ENCODE data around the gene EIF1AX.
A peak's percentile ranks its signal among the peaks of the same experiment; 100 is the strongest.
"Not testable (repeated sequence)": the region's sequence is repeated elsewhere in the genome, so short reads cannot be mapped to it uniquely, and the experiment has no call there.

EIF1AX gene

DNA sequence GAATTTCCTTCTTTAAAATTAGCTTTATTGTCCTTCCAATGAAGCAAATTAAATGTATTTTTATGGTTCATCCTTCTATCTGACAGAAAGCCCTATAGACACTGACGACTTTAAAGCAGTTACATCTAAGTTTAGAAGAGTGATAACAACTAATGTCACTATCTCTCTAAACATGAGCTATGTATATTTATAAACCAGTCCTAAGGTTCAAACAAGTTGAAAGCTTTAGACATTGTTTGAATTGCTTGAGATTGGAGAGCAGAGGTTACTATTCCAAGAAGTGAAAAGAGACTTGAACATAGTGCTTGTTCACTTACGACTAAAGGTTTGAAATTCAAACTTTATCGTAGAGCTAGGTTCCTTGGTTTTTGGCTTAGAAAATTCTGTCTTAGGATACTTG lies 30.2 kb upstream of the EIF1AX start:
- TF ChIP-seq, protein P1, sequence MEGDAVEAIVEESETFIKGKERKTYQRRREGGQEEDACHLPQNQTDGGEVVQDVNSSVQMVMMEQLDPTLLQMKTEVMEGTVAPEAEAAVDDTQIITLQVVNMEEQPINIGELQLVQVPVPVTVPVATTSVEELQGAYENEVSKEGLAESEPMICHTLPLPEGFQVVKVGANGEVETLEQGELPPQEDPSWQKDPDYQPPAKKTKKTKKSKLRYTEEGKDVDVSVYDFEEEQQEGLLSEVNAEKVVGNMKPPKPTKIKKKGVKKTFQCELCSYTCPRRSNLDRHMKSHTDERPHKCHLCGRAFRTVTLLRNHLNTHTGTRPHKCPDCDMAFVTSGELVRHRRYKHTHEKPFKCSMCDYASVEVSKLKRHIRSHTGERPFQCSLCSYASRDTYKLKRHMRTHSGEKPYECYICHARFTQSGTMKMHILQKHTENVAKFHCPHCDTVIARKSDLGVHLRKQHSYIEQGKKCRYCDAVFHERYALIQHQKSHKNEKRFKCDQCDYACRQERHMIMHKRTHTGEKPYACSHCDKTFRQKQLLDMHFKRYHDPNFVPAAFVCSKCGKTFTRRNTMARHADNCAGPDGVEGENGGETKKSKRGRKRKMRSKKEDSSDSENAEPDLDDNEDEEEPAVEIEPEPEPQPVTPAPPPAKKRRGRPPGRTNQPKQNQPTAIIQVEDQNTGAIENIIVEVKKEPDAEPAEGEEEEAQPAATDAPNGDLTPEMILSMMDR (IDR thresholded peaks at IDR 0.05; ENCODE audit: low read depth, low read length): no peak
- H3K4me3 ChIP-seq (replicated peaks in 1 of 2; ENCODE audit: low read depth in 2 of 2, low read length in 2 of 2): no peak overlapping the region
- DNase-seq (ENCODE audit: low read depth in 2 of 2): no peak

DNA sequence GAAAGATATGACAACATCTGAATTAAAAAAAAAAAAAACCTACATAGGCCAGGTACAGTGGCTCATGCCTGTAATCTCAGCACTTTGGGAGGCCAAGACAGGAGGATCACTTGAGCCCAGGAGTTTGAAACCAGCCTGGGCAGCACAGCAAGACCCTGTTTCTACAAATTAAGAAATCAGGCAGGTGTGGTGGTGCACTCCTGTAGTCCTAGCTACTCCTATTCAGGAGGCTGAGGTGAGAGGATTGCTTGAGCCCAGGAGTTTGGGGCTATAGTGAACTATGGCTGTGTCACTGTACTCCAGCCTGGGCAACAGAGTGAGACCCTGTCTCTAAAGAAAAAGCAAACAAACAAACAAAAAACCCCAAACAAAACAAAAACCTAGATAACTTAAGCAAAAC lies 20.9 kb upstream of the EIF1AX start:
- DNase-seq (ENCODE audit: low read depth in 2 of 2); H3K4me3 ChIP-seq (replicated peaks in 1 of 2; ENCODE audit: low read depth in 2 of 2, low read length in 2 of 2): not testable (repeated sequence)

DNA sequence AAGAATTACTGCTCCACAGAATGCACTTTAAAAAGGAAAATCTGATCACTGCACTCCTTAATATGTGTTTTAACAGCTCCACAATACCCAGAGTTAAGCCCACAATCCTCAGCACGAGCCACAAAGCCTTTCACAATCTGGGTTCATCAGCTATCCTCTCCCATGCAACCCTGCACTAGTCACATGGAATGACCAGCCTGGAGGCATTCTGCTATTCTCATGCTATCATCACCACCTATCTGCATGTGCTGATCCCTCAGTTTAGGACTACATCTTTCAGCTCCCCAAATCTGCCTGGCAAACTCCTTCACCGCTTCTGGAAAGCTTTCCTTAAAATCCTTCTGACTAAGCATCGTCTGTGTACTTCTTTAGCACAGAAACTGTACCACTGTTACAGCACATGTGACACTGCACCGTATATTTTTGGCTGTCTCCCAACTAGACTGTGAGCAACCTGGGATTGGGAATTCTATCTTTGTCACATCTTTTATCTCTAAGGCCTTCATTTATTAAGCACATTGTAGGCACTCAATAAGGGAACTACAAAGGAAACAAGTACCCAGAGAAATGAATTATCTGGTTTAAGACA lies 18.3 kb upstream of the EIF1AX start:
- no peak overlapping the region for H3K4me3 ChIP-seq (replicated peaks in 1 of 2; ENCODE audit: low read depth in 2 of 2, low read length in 2 of 2)
- no peak for DNase-seq (ENCODE audit: low read depth in 2 of 2)
- TF ChIP-seq, protein P1 (IDR thresholded peaks at IDR 0.05; ENCODE audit: low read depth, low read length): no peak

DNA sequence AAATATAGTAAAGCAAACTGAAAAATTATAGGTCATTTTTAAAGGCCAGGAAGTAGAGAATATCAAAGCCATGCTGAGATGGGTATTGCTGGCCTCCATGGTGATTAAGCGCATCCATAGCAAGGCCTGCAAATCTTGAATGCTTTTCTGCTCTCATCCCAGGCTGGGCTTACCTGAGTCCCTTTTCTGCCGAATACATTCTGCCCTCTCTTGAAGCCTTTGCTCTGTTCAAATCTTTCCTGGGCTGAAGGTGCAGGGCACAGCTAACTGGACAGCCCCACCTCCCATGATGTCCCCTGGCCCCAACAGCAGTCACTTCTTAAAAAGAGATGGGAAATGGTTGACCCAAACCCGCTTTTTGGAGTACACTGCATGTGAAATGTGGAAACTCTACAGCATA lies 10.1 kb upstream of the EIF1AX start:
- H3K4me3 ChIP-seq (replicated peaks in 1 of 2; ENCODE audit: low read depth in 2 of 2, low read length in 2 of 2): no peak overlapping the region
- DNase-seq (ENCODE audit: low read depth in 2 of 2): no peak
- TF ChIP-seq, protein P1 (IDR thresholded peaks at IDR 0.05; ENCODE audit: low read depth, low read length): no peak

DNA sequence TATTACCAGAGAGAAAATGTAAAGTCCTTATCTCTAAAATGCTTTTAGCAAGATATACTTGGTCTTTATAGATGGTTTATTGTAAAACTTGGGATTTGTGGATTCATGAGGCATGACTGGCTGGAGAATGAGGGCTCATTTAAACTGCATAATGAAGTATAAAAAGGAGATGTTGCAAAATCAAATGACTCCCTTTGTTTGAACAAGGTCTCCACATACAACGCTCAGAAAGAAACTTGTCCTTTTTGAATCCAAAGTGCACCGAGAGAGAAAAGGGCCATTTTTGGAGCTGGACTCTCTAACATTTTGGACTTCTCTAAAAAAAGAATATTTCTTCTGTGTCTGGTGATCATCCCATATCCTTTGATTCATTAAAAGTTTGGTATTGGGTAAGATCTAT lies 7.7 kb upstream of the EIF1AX start:
- no peak for DNase-seq (ENCODE audit: low read depth in 2 of 2)
- H3K4me3 ChIP-seq (replicated peaks in 1 of 2; ENCODE audit: low read depth in 2 of 2, low read length in 2 of 2): no peak overlapping the region
- TF ChIP-seq, protein P1 (IDR thresholded peaks at IDR 0.05; ENCODE audit: low read depth, low read length): no peak

DNA sequence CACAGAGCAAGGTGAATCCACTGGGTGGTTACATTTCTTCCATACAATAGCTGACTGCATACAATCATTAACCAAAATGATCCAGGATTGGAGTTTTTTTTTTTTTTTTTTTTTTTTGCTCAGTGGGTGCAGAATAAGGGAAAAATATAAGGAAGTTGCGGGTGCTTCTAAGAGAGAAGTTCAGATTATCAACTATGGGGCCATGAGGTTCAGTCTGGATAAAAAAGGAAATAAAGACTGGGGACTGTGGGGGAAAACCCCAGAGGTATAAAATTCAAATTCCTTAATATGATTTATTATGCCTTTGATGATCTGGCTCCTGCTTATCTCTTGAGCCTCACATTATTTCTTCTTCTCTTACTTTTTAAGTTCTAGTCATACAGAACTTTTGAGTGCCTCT lies 5.9 kb upstream of the EIF1AX start:
- TF ChIP-seq, protein P1 (IDR thresholded peaks at IDR 0.05; ENCODE audit: low read depth, low read length): no peak
- DNase-seq (ENCODE audit: low read depth in 2 of 2): no peak
- H3K4me3 ChIP-seq (replicated peaks in 1 of 2; ENCODE audit: low read depth in 2 of 2, low read length in 2 of 2): no peak overlapping the region

DNA sequence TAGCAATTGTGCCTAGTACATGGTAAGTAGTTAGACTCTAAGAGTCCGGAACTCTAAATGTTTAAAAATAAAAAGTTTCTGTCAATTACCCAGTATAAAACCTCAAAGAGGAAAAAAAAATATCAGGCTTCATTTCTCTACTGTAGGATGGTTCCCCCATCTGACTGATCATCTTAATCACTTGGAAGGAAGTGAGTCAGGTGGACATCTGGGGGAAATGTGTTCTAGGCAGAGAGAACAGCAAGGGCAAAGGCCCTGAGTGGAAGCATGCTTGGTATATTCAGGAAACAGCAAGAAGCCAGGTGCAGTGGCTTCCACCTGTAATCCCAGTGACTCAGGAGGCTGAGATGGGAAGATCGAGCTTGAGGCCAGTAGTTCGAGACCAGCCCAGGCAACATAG lies 2.9 kb upstream of the EIF1AX start:
- no peak overlapping the region for H3K4me3 ChIP-seq (replicated peaks in 1 of 2; ENCODE audit: low read depth in 2 of 2, low read length in 2 of 2)
- peak in 1 of 2 donors; percentile 76 for DNase-seq (ENCODE audit: low read depth in 2 of 2)
- TF ChIP-seq, protein P1 (IDR thresholded peaks at IDR 0.05; ENCODE audit: low read depth, low read length): no peak
